CD4-positive, alpha-beta T cell (primary cell): ENCODE measurements around the gene ZMIZ2. TPM values are rescaled to one million over a fixed set of nuclear protein-coding genes. Genes with fewer than 3 reads are reported as not detected.

ENCODE experiments used
- ATAC-seq: fragments of 200-7000 bp; cut with Tn5 transposase; one replicate; pipeline ENCODE4 v1.10.0; 2022; ENCODE audit warnings: mild to moderate bottlenecking; ENCODE audit not compliant: poor library complexity
- CTCF ChIA-PET: fragments of 350-600 bp; sonication (Branson Sonifier 250); formaldehyde crosslinking; loops from one replicate; lab custom pipeline; 2021; ENCODE audit warnings: antibody characterized with exemption, inconsistent platforms; lab: Charles Lee
- POLR2A ChIA-PET: fragments of 350-600 bp; sonication (Branson Sonifier 250); formaldehyde crosslinking; loops from one replicate; lab custom pipeline; 2021; ENCODE audit warnings: antibody characterized with exemption, inconsistent platforms; lab: Charles Lee
- DNase-seq, 14 experiments: peaks; one replicate each; pipeline ENCODE4 v3.0.0-alpha.2; 2013 to 2020; ENCODE audit warnings: mixed read lengths in 2 of 14
- H3K27ac ChIP-seq, 2 donors: one replicate each; pipeline versions ENCODE4 v1.5.1 to v1.7.0; 2013; ENCODE audit warnings: low read length in 2 of 2, low read depth in 1 of 2, mild to moderate bottlenecking in 1 of 2
- H3K27me3 ChIP-seq, 2 experiments: 1 replicate in 1 of 2; 2 replicates in 1 of 2; pipeline versions ENCODE4 v1.6.1 to v1.7.0; 2013; ENCODE audit warnings: low read length in 2 of 2, control low read depth in 1 of 2, mild to moderate bottlenecking in 1 of 2, moderate library complexity in 1 of 2; ENCODE audit not compliant: insufficient read depth in 2 of 2, control insufficient read depth in 1 of 2
- H3K36me3 ChIP-seq: one replicate; pipeline ENCODE4 v1.6.1; 2013; ENCODE audit warnings: low read length, control low read depth; ENCODE audit not compliant: insufficient read depth
- H3K4me1 ChIP-seq: one replicate; pipeline ENCODE4 v1.6.1; 2013; ENCODE audit warnings: low read length, control low read depth; ENCODE audit not compliant: insufficient read depth
- H3K4me3 ChIP-seq: one replicate; pipeline ENCODE4 v1.5.1; 2013; ENCODE audit warnings: mild to moderate bottlenecking, low read length, moderate library complexity
- H3K9me3 ChIP-seq, 2 experiments: 1 replicate in 1 of 2; 2 replicates in 1 of 2; pipeline versions ENCODE4 v1.6.1 to v1.7.0; 2013; ENCODE audit warnings: low read length in 2 of 2, mild to moderate bottlenecking in 2 of 2, control low read depth in 1 of 2, moderate library complexity in 1 of 2; ENCODE audit not compliant: control insufficient read depth in 1 of 2, insufficient read depth in 1 of 2
- H3K27ac Mint-ChIP-seq: one replicate; pipeline ENCODE4 v1.8.0; 2020; ENCODE audit warnings: mixed read lengths
- H3K27me3 Mint-ChIP-seq: one replicate; pipeline ENCODE4 v1.8.0; 2021; ENCODE audit warnings: mixed read lengths
- H3K36me3 Mint-ChIP-seq: one replicate; pipeline ENCODE4 v1.8.0; 2021; ENCODE audit warnings: low read depth, mixed read lengths
- H3K4me1 Mint-ChIP-seq: one replicate; pipeline ENCODE4 v1.8.0; 2021; ENCODE audit warnings: low read depth, mixed read lengths
- H3K4me3 Mint-ChIP-seq: one replicate; pipeline ENCODE4 v1.8.0; 2020; ENCODE audit warnings: mild to moderate bottlenecking, mixed read lengths
- H3K9me3 Mint-ChIP-seq: one replicate; pipeline ENCODE4 v1.8.0; 2020; ENCODE audit warnings: mixed read lengths
- intact Hi-C, 2 experiments: fragments of 100-400 bp; cut with DNase I in 1 of 2; cut with micrococcal nuclease in 1 of 2; formaldehyde crosslinking; loops; one replicate each; pipeline versions ENCODE4 v1.15.1 to v1.9.0; 2023 to 2025; cut with DNase I, micrococcal nuclease
- total RNA-seq, 174 experiments: library from RNA in 2 of 174; stranded (reverse) in 2 of 174; gene quantifications; one replicate each; pipeline ENCODE4 v1.2.3 and lab custom pipeline; 2021 to 2026
- TF ChIP-seq, protein P1 (sequence below): fragments of 200-600 bp; IDR thresholded peaks from one replicate; pipeline ENCODE4 v1.8.0; 2022; ENCODE audit warnings: antibody characterized with exemption, mild to moderate bottlenecking

Gene ZMIZ2
- total RNA-seq, 2 experiments from 2014 or later: 81.5 to 82.0 TPM

DNA sequence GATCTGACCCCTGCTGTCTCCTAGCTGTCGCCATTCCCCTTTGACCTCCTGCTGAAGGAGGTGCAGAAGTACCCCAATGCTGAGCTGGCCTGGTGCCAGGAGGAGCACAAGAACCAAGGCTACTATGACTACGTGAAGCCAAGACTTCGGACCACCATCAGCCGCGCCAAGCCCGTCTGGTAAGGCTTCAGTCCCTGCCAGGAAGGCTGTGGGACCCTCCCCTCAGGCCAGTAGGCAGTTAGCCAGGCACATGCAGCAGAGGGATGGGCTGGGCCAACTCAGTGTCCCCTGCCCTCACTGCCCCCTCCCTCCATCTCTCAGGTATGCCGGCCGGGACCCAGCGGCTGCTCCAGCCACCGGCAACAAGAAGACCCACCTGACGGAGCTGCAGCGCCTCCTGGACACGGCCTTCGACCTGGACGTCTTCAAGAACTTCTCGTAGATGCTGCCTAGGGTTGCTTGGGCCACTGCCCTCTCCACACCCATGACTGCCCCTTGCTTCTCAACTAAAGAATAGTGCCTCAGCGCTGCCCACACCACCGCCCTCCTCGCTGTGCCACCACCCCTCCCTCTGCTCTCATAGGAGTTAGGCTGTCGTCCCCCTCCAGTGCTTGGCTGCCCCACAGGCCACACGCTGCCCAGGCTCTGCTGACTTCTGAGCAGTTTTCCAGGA, 41.0 kb upstream of the ZMIZ2 start:
- ChIA-PET POLR2A (no interaction called here), CTCF (no interaction called here)
- H3K36me3 Mint-ChIP-seq: peaks cover 52% of the 10 kb centered on the region
- intact Hi-C loops: no loop called here
- ATAC-seq (no peak), DNase-seq (no peak)
- Histone ChIP-seq H3K27me3 (no peaks in the 10 kb centered on the region), H3K36me3 (peaks cover 32% of the 10 kb centered on the region), H3K27ac (no peak overlapping the region), H3K4me1 (peaks cover 11% of the 10 kb centered on the region), H3K4me3 (no peak overlapping the region), H3K9me3 (no peaks in the 10 kb centered on the region)
- no peak overlapping the region for H3K27ac Mint-ChIP-seq
- H3K27me3 Mint-ChIP-seq: no peaks in the 10 kb centered on the region
- peaks cover 9% of the 10 kb centered on the region for H3K4me1 Mint-ChIP-seq
- H3K4me3 Mint-ChIP-seq: no peak overlapping the region
- TF ChIP-seq, protein P1, sequence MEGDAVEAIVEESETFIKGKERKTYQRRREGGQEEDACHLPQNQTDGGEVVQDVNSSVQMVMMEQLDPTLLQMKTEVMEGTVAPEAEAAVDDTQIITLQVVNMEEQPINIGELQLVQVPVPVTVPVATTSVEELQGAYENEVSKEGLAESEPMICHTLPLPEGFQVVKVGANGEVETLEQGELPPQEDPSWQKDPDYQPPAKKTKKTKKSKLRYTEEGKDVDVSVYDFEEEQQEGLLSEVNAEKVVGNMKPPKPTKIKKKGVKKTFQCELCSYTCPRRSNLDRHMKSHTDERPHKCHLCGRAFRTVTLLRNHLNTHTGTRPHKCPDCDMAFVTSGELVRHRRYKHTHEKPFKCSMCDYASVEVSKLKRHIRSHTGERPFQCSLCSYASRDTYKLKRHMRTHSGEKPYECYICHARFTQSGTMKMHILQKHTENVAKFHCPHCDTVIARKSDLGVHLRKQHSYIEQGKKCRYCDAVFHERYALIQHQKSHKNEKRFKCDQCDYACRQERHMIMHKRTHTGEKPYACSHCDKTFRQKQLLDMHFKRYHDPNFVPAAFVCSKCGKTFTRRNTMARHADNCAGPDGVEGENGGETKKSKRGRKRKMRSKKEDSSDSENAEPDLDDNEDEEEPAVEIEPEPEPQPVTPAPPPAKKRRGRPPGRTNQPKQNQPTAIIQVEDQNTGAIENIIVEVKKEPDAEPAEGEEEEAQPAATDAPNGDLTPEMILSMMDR: no peak
- H3K9me3 Mint-ChIP-seq: no peaks in the 10 kb centered on the region

DNA sequence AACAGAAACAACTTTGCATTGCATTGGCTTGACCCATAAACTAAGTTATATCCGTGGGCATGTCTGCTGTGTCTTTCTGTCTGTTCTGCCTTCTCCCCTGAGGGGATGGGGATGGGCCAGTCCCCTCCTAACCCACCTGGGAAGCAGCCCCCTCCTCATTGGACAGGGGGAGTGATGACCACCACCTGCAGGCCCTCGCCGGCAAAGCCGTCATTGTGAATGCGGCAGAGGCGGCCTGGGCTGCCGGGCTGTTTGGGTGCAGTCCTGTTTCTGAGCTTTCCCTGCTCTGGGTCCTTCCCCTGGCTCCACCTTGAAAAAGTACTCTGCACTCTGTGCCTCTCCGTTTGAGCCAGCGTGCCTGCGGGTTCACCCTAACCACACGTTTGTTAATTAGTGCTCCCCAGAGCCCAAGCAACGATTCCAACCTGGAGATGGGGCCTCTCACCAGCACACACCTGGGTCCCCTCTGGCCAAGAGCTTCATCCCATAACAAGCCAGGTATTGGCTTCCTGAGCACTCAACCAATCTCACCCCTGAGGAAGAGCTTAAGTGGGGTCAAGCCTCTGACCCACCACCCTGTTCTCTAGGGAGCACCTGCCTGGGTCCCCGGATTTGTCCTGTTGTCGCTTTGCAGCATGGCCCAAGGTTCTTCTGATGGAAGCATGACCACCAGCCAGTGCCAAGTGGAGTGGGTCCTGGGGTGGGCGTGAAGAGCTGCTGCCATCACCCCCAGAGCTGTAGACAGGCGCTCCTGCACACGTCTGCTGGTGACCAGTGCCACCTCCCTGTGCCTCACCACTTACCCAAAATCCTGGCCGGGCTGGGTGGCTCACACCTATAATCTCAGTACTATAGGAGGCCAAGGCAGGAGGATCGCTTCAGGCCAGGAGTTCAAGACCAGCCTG, 39.4 kb upstream of the ZMIZ2 start:
- no peak overlapping the region for H3K4me3 Mint-ChIP-seq
- DNase-seq: no peak
- no peaks in the 10 kb centered on the region for H3K27me3 Mint-ChIP-seq
- ChIA-PET CTCF (no interaction called here), POLR2A (interaction anchor here (0.9 kb wide), 1 partner anchor 51 kb away, joined by 3 read pairs; no protein-coding TSS in a partner anchor)
- H3K27ac ChIP-seq: no peak overlapping the region
- intact Hi-C loops: no loop called here
- peaks cover 9% of the 10 kb centered on the region for H3K4me1 Mint-ChIP-seq
- H3K4me1 ChIP-seq: peaks cover 11% of the 10 kb centered on the region
- TF ChIP-seq, protein P1: no peak
- H3K36me3 Mint-ChIP-seq: peaks cover 40% of the 10 kb centered on the region
- peaks cover 32% of the 10 kb centered on the region for H3K36me3 ChIP-seq
- no peaks in the 10 kb centered on the region for H3K9me3 Mint-ChIP-seq
- ATAC-seq: no peak
- H3K9me3 ChIP-seq: no peaks in the 10 kb centered on the region
- no peaks in the 10 kb centered on the region for H3K27me3 ChIP-seq
- H3K27ac Mint-ChIP-seq: no peak overlapping the region
- H3K4me3 ChIP-seq: no peak overlapping the region

DNA sequence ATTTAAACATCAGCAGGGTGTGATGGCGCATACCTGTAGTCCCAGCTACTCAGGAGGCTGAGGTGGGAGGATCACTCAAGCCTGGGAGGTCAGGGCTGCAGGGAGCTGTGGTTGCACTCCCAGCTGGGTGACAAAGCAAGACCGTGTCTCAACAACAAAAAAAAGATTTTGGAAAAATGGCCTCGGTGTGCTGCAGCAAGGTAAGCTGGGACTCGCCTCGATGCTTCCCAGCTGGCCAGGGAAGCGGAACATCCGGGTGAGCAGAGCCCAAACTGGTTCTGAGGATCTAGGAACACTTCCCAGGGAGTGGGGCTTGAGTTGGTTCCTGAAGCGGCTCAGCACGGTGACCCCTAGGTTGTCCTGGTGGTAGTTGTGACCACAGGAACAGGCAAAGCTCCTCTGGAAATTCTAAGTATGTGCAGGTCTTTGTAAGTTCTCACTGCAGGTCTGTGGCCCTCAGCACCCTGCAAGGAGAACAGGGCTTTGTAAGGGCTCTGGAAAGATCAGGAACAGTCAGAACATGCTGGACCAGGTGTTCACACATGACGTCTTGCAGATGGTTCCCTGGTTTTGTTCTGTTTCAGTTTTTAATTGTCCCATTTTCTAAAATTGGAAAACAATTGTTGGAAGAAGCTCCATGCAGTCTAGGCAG, 38.6 kb upstream of the ZMIZ2 start:
- Histone ChIP-seq H3K4me1 (peaks cover 11% of the 10 kb centered on the region), H3K4me3 (no peak overlapping the region), H3K36me3 (peaks cover 32% of the 10 kb centered on the region), H3K9me3 (no peaks in the 10 kb centered on the region), H3K27me3 (no peaks in the 10 kb centered on the region), H3K27ac (no peak overlapping the region)
- Mint-ChIP-seq H3K27ac (no peak overlapping the region), H3K27me3 (no peaks in the 10 kb centered on the region), H3K9me3 (no peaks in the 10 kb centered on the region), H3K36me3 (peaks cover 40% of the 10 kb centered on the region), H3K4me1 (peaks cover 9% of the 10 kb centered on the region), H3K4me3 (no peak overlapping the region)
- ChIA-PET CTCF (no interaction called here), POLR2A (interaction anchor here (0.9 kb wide), 1 partner anchor 52 kb away, joined by 3 read pairs; no protein-coding TSS in a partner anchor)
- ATAC-seq (no peak), DNase-seq (no peak)
- TF ChIP-seq, protein P1: no peak
- intact Hi-C loops: no loop called here
